Measurements from ENCODE around the gene XRCC2.

Gene XRCC2

DNA sequence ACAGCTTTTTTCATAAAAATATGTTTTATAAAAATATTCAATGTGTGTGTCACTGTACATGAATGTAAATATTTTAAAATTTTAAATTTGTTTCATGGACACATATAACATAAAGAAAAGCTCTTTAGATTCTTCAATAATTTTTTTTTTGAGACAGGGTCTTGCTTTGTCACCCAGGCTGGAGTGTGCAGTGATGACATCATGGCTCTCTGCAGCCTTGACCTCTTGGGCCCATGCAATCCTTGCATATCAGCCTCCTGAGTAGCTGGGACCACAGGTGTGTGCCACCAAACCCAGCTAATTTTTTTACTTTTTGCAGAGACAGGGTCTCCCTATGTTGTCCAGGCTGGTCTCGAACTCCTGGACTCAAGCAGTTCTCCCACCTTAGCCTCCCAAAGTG, 9.9 kb downstream of the XRCC2 start:
- Histone ChIP-seq H3K36me3 (peaks cover 25% of the 10 kb centered on the region), H3K4me3 (ENCODE audit: low read depth, low read length) (no peak overlapping the region), H3K27me3 (no peaks in the 10 kb centered on the region), H3K4me1 (no peaks in the 10 kb centered on the region), H3K9me3 (no peaks in the 10 kb centered on the region)
- no peak for DNase-seq
- TF ChIP-seq, protein P1, sequence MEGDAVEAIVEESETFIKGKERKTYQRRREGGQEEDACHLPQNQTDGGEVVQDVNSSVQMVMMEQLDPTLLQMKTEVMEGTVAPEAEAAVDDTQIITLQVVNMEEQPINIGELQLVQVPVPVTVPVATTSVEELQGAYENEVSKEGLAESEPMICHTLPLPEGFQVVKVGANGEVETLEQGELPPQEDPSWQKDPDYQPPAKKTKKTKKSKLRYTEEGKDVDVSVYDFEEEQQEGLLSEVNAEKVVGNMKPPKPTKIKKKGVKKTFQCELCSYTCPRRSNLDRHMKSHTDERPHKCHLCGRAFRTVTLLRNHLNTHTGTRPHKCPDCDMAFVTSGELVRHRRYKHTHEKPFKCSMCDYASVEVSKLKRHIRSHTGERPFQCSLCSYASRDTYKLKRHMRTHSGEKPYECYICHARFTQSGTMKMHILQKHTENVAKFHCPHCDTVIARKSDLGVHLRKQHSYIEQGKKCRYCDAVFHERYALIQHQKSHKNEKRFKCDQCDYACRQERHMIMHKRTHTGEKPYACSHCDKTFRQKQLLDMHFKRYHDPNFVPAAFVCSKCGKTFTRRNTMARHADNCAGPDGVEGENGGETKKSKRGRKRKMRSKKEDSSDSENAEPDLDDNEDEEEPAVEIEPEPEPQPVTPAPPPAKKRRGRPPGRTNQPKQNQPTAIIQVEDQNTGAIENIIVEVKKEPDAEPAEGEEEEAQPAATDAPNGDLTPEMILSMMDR (IDR thresholded peaks at IDR 0.05; ENCODE audit: low read depth, low read length) = no peak

DNA sequence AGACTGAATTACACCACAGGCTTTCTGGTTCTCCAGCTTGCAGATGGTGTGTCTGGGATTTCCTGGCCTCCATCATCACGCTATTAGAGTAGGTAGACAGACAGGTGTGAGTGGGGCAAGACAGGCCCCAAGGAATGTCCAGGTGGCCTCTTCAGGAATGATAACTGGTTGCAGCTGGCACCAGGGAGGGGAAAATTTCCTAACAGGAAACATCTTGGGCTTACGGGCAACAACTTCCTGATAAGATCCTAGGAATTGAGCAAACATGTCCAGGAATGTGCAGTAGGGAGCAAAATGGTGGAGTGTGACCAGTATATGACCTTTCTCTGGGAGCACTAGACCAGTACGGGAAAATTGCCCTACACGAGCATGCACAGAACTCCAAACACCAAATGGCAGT, 11.3 kb downstream of the XRCC2 start:
- Histone ChIP-seq H3K27me3 (no peaks in the 10 kb centered on the region), H3K4me1 (no peaks in the 10 kb centered on the region), H3K36me3 (peaks cover 37% of the 10 kb centered on the region), H3K9me3 (no peaks in the 10 kb centered on the region), H3K4me3 (ENCODE audit: low read depth, low read length) (no peak overlapping the region)
- no peak for DNase-seq
- TF ChIP-seq, protein P1 (IDR thresholded peaks at IDR 0.05; ENCODE audit: low read depth, low read length) = no peak

DNA sequence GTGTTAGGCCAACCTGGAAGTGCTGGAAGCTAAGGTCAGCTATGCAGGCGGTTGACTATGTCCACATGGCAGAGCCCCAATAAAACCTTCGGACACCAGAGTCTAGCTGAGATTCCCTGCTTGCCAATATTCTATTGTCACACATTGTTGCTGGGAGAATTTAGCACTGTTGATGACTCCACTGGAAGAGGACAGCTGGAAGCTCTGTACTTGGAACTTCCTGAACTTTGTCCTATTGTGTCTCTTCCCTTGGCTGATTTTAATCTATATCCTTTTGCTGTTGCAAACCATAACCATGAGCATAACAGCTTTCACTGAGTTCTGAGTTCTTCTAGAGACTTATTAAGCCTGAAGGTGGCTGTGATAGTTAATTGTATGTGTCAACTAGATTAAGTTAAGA, 12.0 kb downstream of the XRCC2 start:
- no peaks in the 10 kb centered on the region for H3K27me3 ChIP-seq
- H3K36me3 ChIP-seq = peaks cover 37% of the 10 kb centered on the region
- no peak for DNase-seq
- H3K4me1 ChIP-seq = no peaks in the 10 kb centered on the region
- H3K9me3 ChIP-seq = no peaks in the 10 kb centered on the region
- TF ChIP-seq, protein P1 (IDR thresholded peaks at IDR 0.05; ENCODE audit: low read depth, low read length) = no peak
- H3K4me3 ChIP-seq (ENCODE audit: low read depth, low read length) = no peak overlapping the region

DNA sequence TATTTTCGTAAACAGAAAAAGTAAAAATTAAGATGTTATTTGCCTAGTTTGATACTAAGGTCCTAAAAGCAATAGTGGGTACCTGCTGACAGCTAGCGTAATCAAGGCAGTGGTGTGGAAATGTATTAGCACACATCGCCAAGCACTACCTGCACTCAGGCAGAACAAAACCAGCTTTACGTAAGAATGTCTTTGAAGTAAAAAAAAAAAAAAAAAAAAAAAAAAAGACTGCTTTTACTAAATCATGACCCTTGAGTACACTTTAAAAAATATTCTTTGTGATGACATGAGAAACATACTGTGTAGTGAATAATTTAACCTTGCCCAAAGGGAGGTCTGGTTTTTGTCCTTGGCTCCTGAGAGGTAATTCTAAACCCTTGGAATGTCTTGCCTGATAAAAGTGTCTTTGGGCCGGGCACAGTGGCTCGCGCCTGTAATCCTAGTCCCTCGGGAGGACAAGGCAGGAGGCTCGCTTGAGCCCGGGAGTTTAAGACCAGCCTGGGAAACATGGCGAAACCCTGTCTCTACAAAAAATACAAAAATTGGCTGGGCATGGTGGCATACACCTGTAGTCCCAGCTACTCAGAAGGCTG, 12.7 kb downstream of the XRCC2 start:
- Histone ChIP-seq H3K4me3 (ENCODE audit: low read depth, low read length) (no peak overlapping the region), H3K36me3 (peaks cover 37% of the 10 kb centered on the region), H3K4me1 (no peaks in the 10 kb centered on the region), H3K9me3 (no peaks in the 10 kb centered on the region), H3K27me3 (no peaks in the 10 kb centered on the region)
- TF ChIP-seq, protein P1 (IDR thresholded peaks at IDR 0.05; ENCODE audit: low read depth, low read length) = no peak
- no peak for DNase-seq

DNA sequence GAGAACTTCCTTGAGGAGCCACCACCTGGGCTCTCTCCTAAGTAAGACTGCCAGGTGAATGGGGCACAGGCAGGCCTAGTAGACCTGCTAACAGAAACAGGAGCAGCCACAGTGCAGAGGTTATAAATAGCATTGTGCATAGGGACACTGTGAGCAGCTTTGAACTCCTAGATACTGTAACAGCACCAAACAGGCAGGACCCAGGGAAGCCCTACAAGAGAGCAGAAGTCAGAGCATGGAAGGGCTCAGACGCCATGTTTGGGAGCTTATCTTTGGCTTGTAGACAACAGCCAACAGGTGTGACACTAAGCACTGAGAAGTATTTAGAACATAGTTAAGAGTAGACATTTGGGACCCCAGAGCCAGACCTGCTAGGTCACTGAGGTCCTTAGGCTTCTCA, 14.5 kb downstream of the XRCC2 start:
- H3K9me3 ChIP-seq = no peaks in the 10 kb centered on the region
- no peak overlapping the region for H3K4me3 ChIP-seq (ENCODE audit: low read depth, low read length)
- DNase-seq = no peak
- no peaks in the 10 kb centered on the region for H3K4me1 ChIP-seq
- TF ChIP-seq, protein P1 (IDR thresholded peaks at IDR 0.05; ENCODE audit: low read depth, low read length) = no peak
- H3K36me3 ChIP-seq = peaks cover 33% of the 10 kb centered on the region
- no peaks in the 10 kb centered on the region for H3K27me3 ChIP-seq

DNA sequence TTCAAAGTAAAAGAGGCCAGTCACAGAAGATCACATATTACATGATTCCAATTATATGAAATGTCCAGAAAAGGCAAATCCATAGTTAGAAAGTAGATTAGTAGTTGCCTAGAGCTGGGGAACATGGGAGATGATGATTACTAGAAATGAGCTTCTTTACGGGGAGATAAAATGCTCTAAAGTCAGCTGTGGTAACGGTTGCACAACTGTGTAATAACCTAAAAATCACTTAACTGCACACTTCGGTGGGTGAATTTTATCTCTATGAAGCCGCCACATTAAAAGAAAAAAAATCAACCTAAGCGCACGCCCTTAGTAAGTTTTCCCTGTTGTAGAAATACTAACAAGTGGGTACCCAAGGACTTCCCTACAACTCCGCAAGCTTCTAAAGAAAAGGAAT, 15.9 kb downstream of the XRCC2 start:
- Histone ChIP-seq H3K27me3 (no peaks in the 10 kb centered on the region), H3K36me3 (peaks cover 44% of the 10 kb centered on the region), H3K9me3 (no peaks in the 10 kb centered on the region), H3K4me3 (ENCODE audit: low read depth, low read length) (no peak overlapping the region), H3K4me1 (no peaks in the 10 kb centered on the region)
- TF ChIP-seq, protein P1 (IDR thresholded peaks at IDR 0.05; ENCODE audit: low read depth, low read length) = no peak
- DNase-seq = no peak

Data from BE2C (cell line).